ENCODE measurements around the gene RNF182. TPM values are rescaled to one million over a fixed set of nuclear protein-coding genes. Genes with fewer than 3 reads are reported as not detected.

Gene RNF182
- total RNA-seq, 1 donor = 3.3 TPM

GRCh38 chr6:13985663-13986325 is 61.0 kb downstream of the RNF182 start:
- H3K36me3 ChIP-seq (ENCODE audit: insufficient read depth, low read length) = no peaks in the 10 kb centered on the region
- DNase-seq (ENCODE audit: insufficient read length, low spot score, missing footprints) = no peak
- TF ChIP-seq CTCF (IDR thresholded peaks at IDR 0.05; ENCODE audit: extremely low read depth, low read depth, low read length) = no peak
- no peaks in the 10 kb centered on the region for H3K27me3 ChIP-seq (ENCODE audit: insufficient read depth, low read length)
- no peak overlapping the region for H3K4me3 ChIP-seq (ENCODE audit: insufficient read depth, low read length)
- H3K9me3 ChIP-seq (ENCODE audit: low read depth, low read length) = no peaks in the 10 kb centered on the region
- peaks cover 9% of the 10 kb centered on the region for H3K4me1 ChIP-seq (ENCODE audit: insufficient read depth, low read length)
- no peak overlapping the region for H2AFZ ChIP-seq (ENCODE audit: low read length)
- no peaks in the 10 kb centered on the region for H4K20me1 ChIP-seq (ENCODE audit: insufficient read depth, low read length)
- H3K4me2 ChIP-seq (ENCODE audit: insufficient read depth, low read length) = no peak overlapping the region
- no peak overlapping the region for H3K27ac ChIP-seq (ENCODE audit: low read depth, low read length)
- no peaks in the 10 kb centered on the region for H3K79me2 ChIP-seq (ENCODE audit: insufficient read depth, low read length)

- Histone ChIP-seq H3K27me3 (ENCODE audit: insufficient read depth, low read length) (no peaks in the 10 kb centered on the region), H4K20me1 (ENCODE audit: insufficient read depth, low read length) (no peaks in the 10 kb centered on the region), H3K36me3 (ENCODE audit: insufficient read depth, low read length) (no peaks in the 10 kb centered on the region), H3K79me2 (ENCODE audit: insufficient read depth, low read length) (no peaks in the 10 kb centered on the region), H3K4me2 (ENCODE audit: insufficient read depth, low read length) (no peak overlapping the region), H3K4me1 (ENCODE audit: insufficient read depth, low read length) (peaks cover 9% of the 10 kb centered on the region), H2AFZ (ENCODE audit: low read length) (no peak overlapping the region), H3K9me3 (ENCODE audit: low read depth, low read length) (no peaks in the 10 kb centered on the region), H3K27ac (ENCODE audit: low read depth, low read length) (no peak overlapping the region), H3K4me3 (ENCODE audit: insufficient read depth, low read length) (no peak overlapping the region)
- DNase-seq (ENCODE audit: insufficient read length, low spot score, missing footprints) = no peak
- no peak for TF ChIP-seq CTCF (IDR thresholded peaks at IDR 0.05; ENCODE audit: extremely low read depth, low read depth, low read length)
Observed at GRCh38 chr6:13986700-13987399, 62.1 kb downstream of the RNF182 start.

- DNase-seq (ENCODE audit: insufficient read length, low spot score, missing footprints) = no peak
- no peaks in the 10 kb centered on the region for H3K79me2 ChIP-seq (ENCODE audit: insufficient read depth, low read length)
- H3K4me3 ChIP-seq (ENCODE audit: insufficient read depth, low read length) = no peak overlapping the region
- H3K4me2 ChIP-seq (ENCODE audit: insufficient read depth, low read length) = no peak overlapping the region
- H3K4me1 ChIP-seq (ENCODE audit: insufficient read depth, low read length) = peaks cover 9% of the 10 kb centered on the region
- H2AFZ ChIP-seq (ENCODE audit: low read length) = no peak overlapping the region
- H3K27me3 ChIP-seq (ENCODE audit: insufficient read depth, low read length) = no peaks in the 10 kb centered on the region
- H3K27ac ChIP-seq (ENCODE audit: low read depth, low read length) = no peak overlapping the region
- H4K20me1 ChIP-seq (ENCODE audit: insufficient read depth, low read length) = no peaks in the 10 kb centered on the region
- H3K36me3 ChIP-seq (ENCODE audit: insufficient read depth, low read length) = no peaks in the 10 kb centered on the region
- H3K9me3 ChIP-seq (ENCODE audit: low read depth, low read length) = no peaks in the 10 kb centered on the region
- no peak for TF ChIP-seq CTCF (IDR thresholded peaks at IDR 0.05; ENCODE audit: extremely low read depth, low read depth, low read length)
Observed at GRCh38 chr6:13987400-13987865, 62.7 kb downstream of the RNF182 start.

GRCh38 chr6:13988049-13988738 is 63.4 kb downstream of the RNF182 start:
- Histone ChIP-seq H3K79me2 (ENCODE audit: insufficient read depth, low read length) (no peaks in the 10 kb centered on the region), H3K27ac (ENCODE audit: low read depth, low read length) (no peak overlapping the region), H3K27me3 (ENCODE audit: insufficient read depth, low read length) (no peaks in the 10 kb centered on the region), H3K4me3 (ENCODE audit: insufficient read depth, low read length) (no peak overlapping the region), H3K9me3 (ENCODE audit: low read depth, low read length) (no peaks in the 10 kb centered on the region), H2AFZ (ENCODE audit: low read length) (no peak overlapping the region), H4K20me1 (ENCODE audit: insufficient read depth, low read length) (no peaks in the 10 kb centered on the region), H3K4me1 (ENCODE audit: insufficient read depth, low read length) (peaks cover 14% of the 10 kb centered on the region), H3K36me3 (ENCODE audit: insufficient read depth, low read length) (no peaks in the 10 kb centered on the region), H3K4me2 (ENCODE audit: insufficient read depth, low read length) (no peak overlapping the region)
- no peak for DNase-seq (ENCODE audit: insufficient read length, low spot score, missing footprints)
- no peak for TF ChIP-seq CTCF (IDR thresholded peaks at IDR 0.05; ENCODE audit: extremely low read depth, low read depth, low read length)
